HepG2 (cell line): ENCODE measurements around the gene ZFAND6. TPM values are rescaled to one million over a fixed set of nuclear protein-coding genes. Genes with fewer than 3 reads are reported as not detected.

Experiments used
- DZIP1 ChIP-seq: sonication (generic); formaldehyde crosslinking; IDR thresholded peaks from 2 replicates; pipeline ENCODE4 v1.5.0; 2020; ENCODE audit warnings: mild to moderate bottlenecking, missing genetic modification reagents
- ETS1 ChIP-seq: sonication (generic); formaldehyde crosslinking; IDR thresholded peaks from 2 replicates; pipeline ENCODE4 v1.4.0; 2020; ENCODE audit warnings: missing genetic modification reagents
- MED13 ChIP-seq: sonication (generic); formaldehyde crosslinking; IDR thresholded peaks from 2 replicates; pipeline ENCODE4 v1.5.0; 2020; ENCODE audit warnings: missing genetic modification reagents
- RFXAP ChIP-seq: sonication (generic); formaldehyde crosslinking; IDR thresholded peaks from 2 replicates; pipeline ENCODE4 v1.4.0; 2020; ENCODE audit warnings: missing genetic modification reagents, borderline replicate concordance
- TAF15 ChIP-seq: fragments of 200-400 bp; formaldehyde crosslinking; IDR thresholded peaks from one replicate; pipeline ENCODE4 v1.6.1; 2018; ENCODE audit warnings: mild to moderate bottlenecking, low read depth, low read length; ENCODE audit not compliant: poor library complexity, severe bottlenecking
- TFAP4 ChIP-seq: sonication (generic); IDR thresholded peaks from 2 replicates; pipeline ENCODE4 v1.6.1; 2016; ENCODE audit warnings: low read depth, borderline replicate concordance
- ZFAT ChIP-seq: sonication (generic); formaldehyde crosslinking; conservative IDR thresholded peaks from 2 replicates; pipeline ENCODE4 v1.8.1; 2023; ENCODE audit warnings: missing genetic modification reagents, inconsistent platforms
- ZKSCAN1 ChIP-seq: fragments of 150-350 bp; IDR thresholded peaks from 2 replicates; pipeline ENCODE4 v1.6.1; 2014; ENCODE audit warnings: low read length
- ZNF17 ChIP-seq: sonication (generic); formaldehyde crosslinking; IDR thresholded peaks from 2 replicates; pipeline ENCODE4 v1.5.0; 2020; ENCODE audit warnings: mild to moderate bottlenecking, missing genetic modification reagents
- ZNF362 ChIP-seq: sonication (generic); formaldehyde crosslinking; IDR thresholded peaks from 2 replicates; pipeline ENCODE4 v1.4.0; 2020; ENCODE audit warnings: missing genetic modification reagents, mild to moderate bottlenecking, borderline replicate concordance
- ZNF407 ChIP-seq: sonication (generic); formaldehyde crosslinking; IDR thresholded peaks from one replicate; pipeline ENCODE4 v1.5.1; 2020; ENCODE audit warnings: mild to moderate bottlenecking, missing genetic modification reagents; ENCODE audit errors: not compliant biosample characterization
- ZNF784 ChIP-seq: sonication (generic); formaldehyde crosslinking; IDR thresholded peaks from 2 replicates; pipeline ENCODE4 v1.5.1; 2020; ENCODE audit warnings: missing genetic modification reagents, mild to moderate bottlenecking, borderline replicate concordance
- polyA plus RNA-seq, 8 experiments: library from polyadenylated mRNA; depleted of rRNA in 3 of 8; stranded (reverse) in 7 of 8; unstranded in 1 of 8; fragments of >200 nt; fragmentation: Illumina TruSeq in 4 of 8; extraction: Trizol in 4 of 8; gene quantifications; 2 replicates each; pipeline versions ENCODE4 v1.2.1 to v1.2.3, GENCODE V29; 2011 to 2016; ENCODE audit warnings: low read depth in 4 of 8, missing spikeins in 1 of 8, mixed read lengths in 1 of 8; ENCODE audit not compliant: insufficient read depth in 1 of 8
- total RNA-seq, 5 experiments: library from RNA; depleted of rRNA; stranded (reverse); fragments of >200 nt; fragmentation: Illumina TruSeq; extraction: Trizol; gene quantifications; 2 replicates each; pipeline ENCODE4 v1.2.3, GENCODE V29; 2016; ENCODE audit warnings: low read depth in 1 of 5

Gene ZFAND6
- total and polyA plus RNA-seq, 2 of the 13 experiments (the other 11 are each of a cell fraction or from before 2014, with no cell fraction given) = 84.2 to 115 TPM

- no peak for TF ChIP-seq TFAP4
- TF ChIP-seq RFXAP (CRISPR knock-in tag) = no peak
- no peak for TF ChIP-seq ZNF17 (CRISPR knock-in tag)
- peak; percentile 27; the same call in 1 of the 2 replicates for TF ChIP-seq ZNF784
- TF ChIP-seq MED13 (CRISPR knock-in tag) = no peak
- TF ChIP-seq ZFAT (CRISPR knock-in tag) = no peak
- TF ChIP-seq TAF15 = peak; percentile 24
- TF ChIP-seq ETS1 (CRISPR knock-in tag) = no peak
- no peak for TF ChIP-seq ZNF362 (CRISPR knock-in tag)
- TF ChIP-seq ZNF407 (CRISPR knock-in tag) = no peak
- no peak for TF ChIP-seq ZKSCAN1
- TF ChIP-seq DZIP1 = no peak
Observed at GRCh38 chr15:80059786-80060355, 395 bp downstream of the ZFAND6 start (continued).
